Measurements from ENCODE around the gene ITSN2.

GRCh38 chr2:24210106-24210455 lies 150.3 kb downstream of the ITSN2 start:
- no peak for TF ChIP-seq CTCF (IDR thresholded peaks at IDR 0.05)
- no peak for TF ChIP-seq POLR2AphosphoS5 (IDR thresholded peaks at IDR 0.05; ENCODE audit: insufficient read depth in 1 of 2, low read depth in 1 of 2)
- no peak for TF ChIP-seq POLR2A (IDR thresholded peaks at IDR 0.05)
